Sigmoid colon (tissue), 7 donors: ENCODE data around the gene VPS54. TPM values are rescaled to one million over a fixed set of nuclear protein-coding genes. Genes with fewer than 3 reads are reported as not detected.

Experiments
- DNase-seq: peaks from one replicate; pipeline ENCODE4 v3.0.0-alpha.2; 2019
- H3K27ac ChIP-seq, 4 donors: fragments of 200-600 bp; sonication (generic); one replicate each; pipeline ENCODE4 v1.5.1; 2016 to 2019; ENCODE audit warnings: mild to moderate bottlenecking in 1 of 4
- H3K27me3 ChIP-seq, 3 donors: fragments of 200-600 bp; sonication (generic); one replicate each; pipeline ENCODE4 v1.5.1; 2019; ENCODE audit warnings: mild to moderate bottlenecking in 1 of 3
- H3K36me3 ChIP-seq, 4 donors: fragments of 200-600 bp; sonication (generic); one replicate each; pipeline ENCODE4 v1.5.1; 2016 to 2019
- H3K4me1 ChIP-seq, 4 donors: fragments of 200-600 bp; sonication (generic); one replicate each; pipeline ENCODE4 v1.5.1; 2017 to 2019
- H3K4me3 ChIP-seq, 4 donors: fragments of 200-600 bp; sonication (generic); one replicate each; pipeline ENCODE4 v1.5.1; 2017 to 2019; ENCODE audit warnings: mild to moderate bottlenecking in 2 of 4, moderate library complexity in 1 of 4
- H3K9me3 ChIP-seq, 4 donors: fragments of 200-600 bp in 3 of 4; sonication (generic) in 3 of 4; one replicate each; pipeline versions ENCODE4 v1.5.1 to v1.6.1; 2013 to 2019
- CTCF ChIP-seq, 4 experiments: fragments of 450-650 bp in 3 of 4; fragments of 200-600 bp in 1 of 4; IDR thresholded peaks; one replicate each; pipeline ENCODE4 v1.5.1; 2016 to 2019; ENCODE audit warnings: antibody characterized with exemption in 4 of 4, mild to moderate bottlenecking in 3 of 4, moderate library complexity in 2 of 4
- EP300 ChIP-seq, 4 donors: sonication (generic); formaldehyde crosslinking; IDR thresholded peaks; one replicate each; pipeline ENCODE4 v1.6.1; 2017; ENCODE audit warnings: antibody characterized with exemption in 4 of 4
- POLR2A ChIP-seq, 2 donors: fragments of 450-650 bp; IDR thresholded peaks; one replicate each; pipeline ENCODE4 v1.6.1; 2016; ENCODE audit warnings: antibody characterized with exemption in 2 of 2, mild to moderate bottlenecking in 2 of 2, moderate library complexity in 2 of 2
- POLR2AphosphoS5 ChIP-seq, 4 donors: sonication (generic); formaldehyde crosslinking; IDR thresholded peaks; one replicate each; pipeline ENCODE4 v1.6.1; 2017; ENCODE audit warnings: antibody characterized with exemption in 4 of 4
- WGBS, 2 donors: extraction: QIAGEN DNeasy Blood & Tissue Kit; methylation state at CpG; one replicate each; pipeline ENCODE4 v1.1.7; 2013; 5-methylcytosine and 5-hydroxymethylcytosine counted together
- intact Hi-C: fragments of 100-400 bp; cut with DNase I; formaldehyde crosslinking; loops from one replicate; pipeline ENCODE4 v1.15.1; 2023
- polyA plus RNA-seq, 3 donors: library from polyadenylated mRNA; stranded (reverse); fragments of 200-250 nt; gene quantifications; one replicate each; pipeline ENCODE4 v1.2.3, GENCODE V29; 2013
- total RNA-seq, 4 donors: library from RNA; depleted of rRNA; stranded (reverse); fragments of >200 nt; gene quantifications; one replicate each; pipeline ENCODE4 v1.1.0, GENCODE V29; 2016
- donor health status: healthy with polysubstance abuse.
- donor health status: Bipolar disorder and iron deficiency.
- donor health status: healthy.

Gene VPS54
- total and polyA plus RNA-seq, 7 donors: 9.7 to 27.5 (median 24.9) TPM

GRCh38 chr2:64062840-64063239 lies 43.6 kb upstream of the VPS54 start:
- H3K9me3 ChIP-seq: no peaks in the 10 kb centered on the region
- H3K4me1 ChIP-seq: peaks cover 0 to 15% (median 12%) of the 10 kb centered on the region in 4 donors
- H3K27me3 ChIP-seq: no peaks in the 10 kb centered on the region
- H3K4me3 ChIP-seq: no peak overlapping the region
- H3K27ac ChIP-seq: no peak overlapping the region
- intact Hi-C loops: no loop called here
- DNase-seq: no peak
- TF ChIP-seq POLR2AphosphoS5 (IDR thresholded peaks at IDR 0.05) (no peak), EP300 (IDR thresholded peaks at IDR 0.05) (no peak), POLR2A (IDR thresholded peaks at IDR 0.05) (no peak), CTCF (IDR thresholded peaks at IDR 0.05) (no peak)
- H3K36me3 ChIP-seq: no peaks in the 10 kb centered on the region

- no peak overlapping the region for H3K4me3 ChIP-seq
- intact Hi-C loops: loop anchor here (10.0 kb wide), 1 partner anchor 166 kb away; no protein-coding TSS in a partner anchor
- H3K36me3 ChIP-seq: no peaks in the 10 kb centered on the region
- no peaks in the 10 kb centered on the region for H3K27me3 ChIP-seq
- TF ChIP-seq EP300 (IDR thresholded peaks at IDR 0.05): no peak
- TF ChIP-seq POLR2A (IDR thresholded peaks at IDR 0.05): no peak
- no peak for TF ChIP-seq POLR2AphosphoS5 (IDR thresholded peaks at IDR 0.05)
- TF ChIP-seq CTCF (IDR thresholded peaks at IDR 0.05): no peak
- no peak for DNase-seq
- no peak overlapping the region for H3K27ac ChIP-seq
- H3K9me3 ChIP-seq: no peaks in the 10 kb centered on the region
- peaks cover 0 to 8% (median 4%) of the 10 kb centered on the region in 4 donors for H3K4me1 ChIP-seq
These were observed 40.0 kb upstream of the VPS54 start for GRCh38 chr2:64059270-64059669.

- intact Hi-C loops: loop anchor here (10.0 kb wide), 1 partner anchor 169 kb away; no protein-coding TSS in a partner anchor
- TF ChIP-seq POLR2A (IDR thresholded peaks at IDR 0.05) (no peak), EP300 (IDR thresholded peaks at IDR 0.05) (no peak), CTCF (IDR thresholded peaks at IDR 0.05) (no peak), POLR2AphosphoS5 (IDR thresholded peaks at IDR 0.05) (no peak)
These were observed 36.8 kb upstream of the VPS54 start for GRCh38 chr2:64056021-64056420.

GRCh38 chr2:64054161-64054915 lies 35.1 kb upstream of the VPS54 start:
- H3K27ac ChIP-seq: no peak overlapping the region
- H3K4me3 ChIP-seq: no peak overlapping the region
- intact Hi-C loops: loop anchor here (5.0 to 10.0 kb wide), 3 partner anchors 88 to 258 kb away; partner anchors contain the start of gene PELI1
- H3K36me3 ChIP-seq: no peaks in the 10 kb centered on the region
- no peak for TF ChIP-seq POLR2A (IDR thresholded peaks at IDR 0.05)
- no peak for TF ChIP-seq CTCF (IDR thresholded peaks at IDR 0.05)
- TF ChIP-seq EP300 (IDR thresholded peaks at IDR 0.05): no peak
- TF ChIP-seq POLR2AphosphoS5 (IDR thresholded peaks at IDR 0.05): no peak
- no peaks in the 10 kb centered on the region for H3K27me3 ChIP-seq
- DNase-seq: no peak
- 50 to 55% methylated on average over 4 of the region's 4 CpGs for WGBS, 2 donors
- no peaks in the 10 kb centered on the region for H3K4me1 ChIP-seq
- H3K9me3 ChIP-seq: no peaks in the 10 kb centered on the region

More at GRCh38 chr2:64056021-64056420, 36.8 kb upstream of the VPS54 start:
- Histone ChIP-seq H3K27me3 (no peaks in the 10 kb centered on the region), H3K9me3 (no peaks in the 10 kb centered on the region), H3K4me1 (no peaks in the 10 kb centered on the region), H3K36me3 (no peaks in the 10 kb centered on the region), H3K27ac (no peak overlapping the region), H3K4me3 (no peak overlapping the region)
- 94% methylated on average over 2 of the region's 2 CpGs for WGBS, 2 donors
- DNase-seq: no peak
